Measurements from ENCODE around the gene SMAD2. TPM values are rescaled to one million over a fixed set of nuclear protein-coding genes. Genes with fewer than 3 reads are reported as not detected.
"Not testable (repeated sequence)": the region's sequence is repeated elsewhere in the genome, so short reads cannot be mapped to it uniquely, and the experiment has no call there.

The SMAD2 gene
- polyA plus RNA-seq, 2 of the 4 experiments (the other 2 are of a cell fraction), result 131 to 229 TPM

- H3K4me3 ChIP-seq; H3K9me3 ChIP-seq; FAIRE-seq; ATAC-seq; DNase-seq (ENCODE audit: low read depth in 1 of 2, low spot score in 1 of 2); H3K4me2 ChIP-seq; H3K27ac ChIP-seq; CTCF ChIA-PET; POLR2A ChIA-PET: not testable (repeated sequence)
- WGBS (ENCODE audit: missing lambda C conversion rate), result 83% methylated on average over 1 of the region's 34 CpGs
- peaks cover 25% of the 10 kb centered on the region; the same call in 2 of the 3 replicates for H3K4me1 ChIP-seq
Measured at GRCh38 chr18:47828031-47828430, 102.4 kb downstream of the SMAD2 start.

DNA sequence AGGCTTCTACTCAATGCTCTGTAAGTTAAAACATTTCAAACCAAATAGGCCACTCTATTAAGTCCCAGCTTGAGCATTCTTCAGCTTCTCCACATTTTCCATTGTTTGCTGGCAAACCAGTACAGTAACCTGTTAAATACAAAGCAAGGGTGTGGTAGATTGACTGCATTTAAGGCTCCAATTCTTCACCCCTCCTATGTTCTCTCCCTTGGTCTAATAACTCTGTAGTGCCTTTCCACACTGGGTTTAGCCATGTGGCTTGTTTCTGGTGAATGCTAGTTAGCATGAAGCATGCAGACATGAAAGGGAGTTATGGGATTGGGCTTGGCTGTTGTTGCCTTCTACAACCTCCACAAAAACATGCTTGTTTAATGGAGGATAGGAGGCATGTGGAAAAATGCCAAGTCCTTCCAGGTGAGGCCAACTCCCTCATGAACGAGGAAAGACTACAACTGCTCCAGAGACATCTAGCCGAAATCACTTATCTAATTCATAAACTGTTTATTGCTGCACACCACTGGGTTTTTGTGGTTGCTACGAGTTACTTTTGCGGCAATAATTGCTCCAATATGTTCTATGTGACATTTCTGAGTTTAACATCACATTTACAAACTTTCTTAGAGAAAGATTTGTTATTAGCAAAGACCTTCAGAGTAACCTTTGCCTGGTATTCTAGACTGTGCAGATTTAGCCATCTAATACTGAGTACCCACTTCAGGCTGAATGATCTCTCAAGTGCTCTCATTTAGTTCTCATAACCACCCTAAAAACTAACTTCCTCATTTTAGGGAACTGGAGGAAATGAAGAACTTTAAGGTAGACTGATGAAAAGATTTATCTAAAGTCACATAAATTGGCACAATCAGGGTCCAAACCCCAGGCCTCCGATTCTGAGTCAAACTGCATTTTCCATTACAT is 104.0 kb downstream of the SMAD2 start:
- Histone ChIP-seq H3K27ac (0 out of 6 replicates have a peak overlapping the region, but pooled peaks of 1 of the 2 experiments have one; percentile 4), H3K4me1 (peaks cover 21% of the 10 kb centered on the region; the same call in 2 of the 3 replicates), H3K4me3 (no peak overlapping the region), H3K4me2 (no peak overlapping the region), H3K9me3 (no peaks in the 10 kb centered on the region)
- FAIRE-seq, result no peak
- 94% methylated on average over 5 of the region's 5 CpGs for WGBS (ENCODE audit: missing lambda C conversion rate)
- ChIA-PET CTCF (no interaction called here), POLR2A (no interaction called here)
- no peak for ATAC-seq
- no peak for TF ChIP-seq HDAC2 (IDR thresholded peaks at IDR 0.05)
- no peak for TF ChIP-seq NFE2L2 (conservative IDR thresholded peaks at IDR 0.05; ENCODE audit: low read length)
- no peak for TF ChIP-seq FOSB (CRISPR knock-in tag; IDR thresholded peaks at IDR 0.05)
- no peak for TF ChIP-seq FOSL2 (IDR thresholded peaks at IDR 0.05)
- TF ChIP-seq FOSL2 (CRISPR knock-in tag; IDR thresholded peaks at IDR 0.05), result no peak
- no peak for TF ChIP-seq REST (IDR thresholded peaks at IDR 0.05)
- TF ChIP-seq CBX2 (IDR thresholded peaks at IDR 0.05; ENCODE audit: borderline replicate concordance, low read depth), result no peak
- TF ChIP-seq JUN (IDR thresholded peaks at IDR 0.05), result no peak
- no peak for TF ChIP-seq ATOH8 (CRISPR knock-in tag; IDR thresholded peaks at IDR 0.05; ENCODE audit: low read depth)
- DNase-seq (ENCODE audit: low read depth in 1 of 2, low spot score in 1 of 2), result no peak

DNA sequence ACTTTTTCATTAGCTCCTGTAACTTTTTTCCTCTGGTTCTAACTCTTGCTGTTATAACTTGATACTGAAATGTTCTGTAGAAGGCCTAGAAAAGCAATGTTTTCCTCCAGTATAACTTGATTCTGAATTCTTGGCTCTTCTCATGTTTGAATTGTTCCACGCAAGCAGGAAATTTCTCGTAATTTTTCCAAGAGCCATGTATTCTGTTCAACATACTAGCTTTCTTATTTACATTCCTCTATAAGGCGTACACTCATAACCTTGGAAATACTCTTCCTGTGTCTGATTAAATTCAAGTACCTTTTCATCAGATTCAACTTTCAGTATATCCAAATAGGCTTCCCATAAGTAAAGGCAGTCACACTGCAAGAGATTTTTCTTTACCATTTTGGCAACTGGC is 109.1 kb downstream of the SMAD2 start:
- no peak overlapping the region for H3K4me3 ChIP-seq
- peaks cover 6% of the 10 kb centered on the region; the same call in 1 of the 3 replicates for H3K4me1 ChIP-seq
- no peak overlapping the region for H3K27ac ChIP-seq
- ChIA-PET CTCF (no interaction called here), POLR2A (no interaction called here)
- H3K9me3 ChIP-seq, result no peaks in the 10 kb centered on the region
- 92% methylated on average over 3 of the region's 3 CpGs for WGBS (ENCODE audit: missing lambda C conversion rate)
- FAIRE-seq, result no peak
- TF ChIP-seq ZFP36 (IDR thresholded peaks at IDR 0.05; ENCODE audit: borderline replicate concordance, partially characterized antibody) (no peak), REST (IDR thresholded peaks at IDR 0.05) (no peak), FOSB (CRISPR knock-in tag; IDR thresholded peaks at IDR 0.05) (no peak), TFCP2L1 (CRISPR knock-in tag; IDR thresholded peaks at IDR 0.05) (no peak), ATOH8 (CRISPR knock-in tag; IDR thresholded peaks at IDR 0.05; ENCODE audit: low read depth) (no peak), NR3C1 (IDR thresholded peaks at IDR 0.05) (no peak), RAD21 (conservative IDR thresholded peaks at IDR 0.05 in 1 of 2, IDR thresholded peaks at IDR 0.05 in 1 of 2) (no peak), HOXB13 (CRISPR knock-in tag; IDR thresholded peaks at IDR 0.05; ENCODE audit: low read depth) (no peak), PHF8 (IDR thresholded peaks at IDR 0.05; ENCODE audit: borderline replicate concordance, low read depth) (no peak), NFE2L2 (conservative IDR thresholded peaks at IDR 0.05; ENCODE audit: low read length) (no peak), RNF2 (IDR thresholded peaks at IDR 0.05; ENCODE audit: borderline replicate concordance, low read depth) (no peak), MYC (IDR thresholded peaks at IDR 0.05; ENCODE audit: borderline replicate concordance, low read length) (no peak), JUNB (IDR thresholded peaks at IDR 0.05) (no peak), ESRRA (IDR thresholded peaks at IDR 0.05; ENCODE audit: borderline replicate concordance, low read length) (no peak), ZC3H11A (IDR thresholded peaks at IDR 0.05) (no peak), MAFK (IDR thresholded peaks at IDR 0.05; ENCODE audit: partially characterized antibody) (no peak), HDAC2 (IDR thresholded peaks at IDR 0.05) (no peak), JUN (IDR thresholded peaks at IDR 0.05) (no peak)
- no peak for DNase-seq (ENCODE audit: low read depth in 1 of 2, low spot score in 1 of 2)
- ATAC-seq, result no peak
- H3K4me2 ChIP-seq, result no peak overlapping the region
